ENCODE data around the gene GNGT1.

GRCh38 chr7:93948106-93948505 is 41.7 kb downstream of the GNGT1 start:
- TF ChIP-seq CTCF (optimal IDR thresholded peaks at IDR 0.05 in 1 of 3, IDR thresholded peaks at IDR 0.05 in 1 of 3, conservative IDR thresholded peaks at IDR 0.05 in 1 of 3; ENCODE audit: extremely low read depth in 1 of 3, insufficient read depth in 2 of 3, low read length in 3 of 3) (no peak), EZH2 (IDR thresholded peaks at IDR 0.05; ENCODE audit: low read length) (no peak)

Measured in keratinocyte (primary cell).